ENCODE measurements around the gene ZNF157. TPM values are rescaled to one million over a fixed set of nuclear protein-coding genes. Genes with fewer than 3 reads are reported as not detected.

Gene ZNF157
- total RNA-seq: not detected in 2 replicates

DNA sequence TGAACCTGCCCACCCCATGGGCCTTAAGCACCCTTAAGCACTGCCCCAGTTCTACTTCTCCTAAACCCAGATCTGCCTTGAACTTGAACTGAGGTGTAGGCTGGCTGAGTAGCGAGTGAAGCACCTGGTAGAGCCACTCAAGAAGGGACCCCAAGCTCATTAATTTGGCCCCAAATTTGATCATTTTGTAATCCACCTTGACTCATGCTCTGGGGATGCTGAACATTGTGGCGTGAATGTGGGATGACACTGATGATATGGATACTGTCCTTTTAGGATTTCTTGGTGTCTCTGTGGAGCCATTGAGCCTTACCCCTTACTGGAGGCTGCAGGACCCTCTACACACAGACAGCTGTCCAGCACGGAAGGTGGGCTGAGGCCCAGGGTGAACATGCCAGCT, at the start of gene ZNF157:
Gene ZNF157 (plus strand): TSS at position 301 of the 400 bp plus-strand sequence. CDS start 91 bp downstream, at position 392.

Other genes with a start within 250 kb of the ZNF157 start
- 59.5 and 64.7 TPM in 2 replicates for gene NDUFB11, start 225.9 kb upstream of the ZNF157 start, total RNA-seq
- 62.1 and 67.9 TPM in 2 replicates for gene RBM10, start 225.4 kb upstream of the ZNF157 start, total RNA-seq
- gene UBA1, start 176.7 kb upstream of the ZNF157 start, total RNA-seq: 125 and 140 TPM in 2 replicates
- gene CDK16, start 151.9 kb upstream of the ZNF157 start, total RNA-seq: 46.4 and 59.8 TPM in 2 replicates
- gene USP11, start 137.6 kb upstream of the ZNF157 start, total RNA-seq: 26.1 and 27.5 TPM in 2 replicates
- gene ZNF41, start 112.6 kb downstream of the ZNF157 start, total RNA-seq: 4.8 and 5.6 TPM in 2 replicates
- gene ARAF, start 190.6 kb downstream of the ZNF157 start, total RNA-seq: 9.0 and 16.8 TPM in 2 replicates
- gene TIMP1, start 211.9 kb downstream of the ZNF157 start, total RNA-seq: 47.3 and 361 TPM in 2 replicates
- 0.09 TPM in 1 of 2 replicates, not detected in the other for gene SYN1, start 249.3 kb downstream of the ZNF157 start, total RNA-seq